H9 (cell line): ENCODE results near the gene GFRA1. TPM values are rescaled to one million over a fixed set of nuclear protein-coding genes. Genes with fewer than 3 reads are reported as not detected.

Experiments
- DNase-seq: peaks from one replicate; pipeline ENCODE4 v3.0.0-alpha.2; 2017
- H2AFZ ChIP-seq: one replicate; pipeline ENCODE4 v1.6.1; 2013; ENCODE audit warnings: mild to moderate bottlenecking, low read length, control low read depth, moderate library complexity
- H2AK5ac ChIP-seq: 2 replicates; pipeline ENCODE4 v1.6.1; 2013; ENCODE audit warnings: low read length, control low read depth, mixed read lengths; ENCODE audit not compliant: insufficient read length
- H2BK120ac ChIP-seq: one replicate; pipeline ENCODE4 v1.6.1; 2013; ENCODE audit warnings: low read depth, mild to moderate bottlenecking, low read length, control low read depth, inconsistent platforms; ENCODE audit not compliant: poor library complexity, severe bottlenecking
- H2BK12ac ChIP-seq: 2 replicates; pipeline ENCODE4 v1.6.1; 2013; ENCODE audit warnings: low read length, control low read depth, mixed read lengths, low read depth; ENCODE audit not compliant: insufficient read length
- H2BK15ac ChIP-seq: 2 replicates; pipeline ENCODE4 v1.6.1; 2013; ENCODE audit warnings: low read depth, low read length, control low read depth
- H2BK20ac ChIP-seq: one replicate; pipeline ENCODE4 v1.6.1; 2013; ENCODE audit warnings: low read depth, mild to moderate bottlenecking, low read length, control low read depth, inconsistent platforms; ENCODE audit not compliant: poor library complexity, severe bottlenecking
- H2BK5ac ChIP-seq: 2 replicates; pipeline ENCODE4 v1.6.1; 2013; ENCODE audit warnings: low read length, control low read depth, mixed read lengths; ENCODE audit not compliant: insufficient read length
- H3K14ac ChIP-seq: 2 replicates; pipeline ENCODE4 v1.6.1; 2013; ENCODE audit warnings: low read length, control low read depth; ENCODE audit not compliant: insufficient read depth
- H3K18ac ChIP-seq: 2 replicates; pipeline ENCODE4 v1.6.1; 2013; ENCODE audit warnings: low read depth, mild to moderate bottlenecking, mixed read lengths, low read length, control low read depth; ENCODE audit not compliant: insufficient read length
- H3K23ac ChIP-seq: 2 replicates; pipeline ENCODE4 v1.6.1; 2013; ENCODE audit warnings: low read length, control low read depth, mixed read lengths, low read depth; ENCODE audit not compliant: insufficient read length
- H3K23me2 ChIP-seq: 2 replicates; pipeline ENCODE4 v1.6.1; 2013; ENCODE audit warnings: low read depth, mild to moderate bottlenecking, mixed read lengths, low read length, control low read depth; ENCODE audit not compliant: insufficient read length, poor library complexity, severe bottlenecking
- H3K27ac ChIP-seq: 2 replicates; pipeline ENCODE4 v1.5.1; 2013; ENCODE audit warnings: low read length, control low read depth, mixed read lengths, low read depth; ENCODE audit not compliant: insufficient read length
- H3K27me3 ChIP-seq: 2 replicates; pipeline ENCODE4 v1.6.1; 2013; ENCODE audit warnings: low read length, control low read depth, inconsistent platforms; ENCODE audit not compliant: insufficient read depth
- H3K4ac ChIP-seq: 2 replicates; pipeline ENCODE4 v1.6.1; 2013; ENCODE audit warnings: low read depth, mild to moderate bottlenecking, control low read depth, inconsistent platforms, low read length, moderate library complexity
- H3K4me1 ChIP-seq: 2 replicates; pipeline ENCODE4 v1.6.1; 2013; ENCODE audit warnings: low read length, control low read depth, inconsistent platforms; ENCODE audit not compliant: insufficient read depth
- H3K4me2 ChIP-seq: 2 replicates; pipeline ENCODE4 v1.6.1; 2013; ENCODE audit warnings: low read length, control low read depth, mixed read lengths; ENCODE audit not compliant: insufficient read length, insufficient read depth
- H3K56ac ChIP-seq: 2 replicates; pipeline ENCODE4 v1.6.1; 2013; ENCODE audit warnings: low read depth, mild to moderate bottlenecking, mixed read lengths, low read length, control low read depth; ENCODE audit not compliant: insufficient read length
- H3K79me1 ChIP-seq: 2 replicates; pipeline ENCODE4 v1.6.1; 2013; ENCODE audit warnings: low read depth, mild to moderate bottlenecking, moderate library complexity, low read length, control low read depth, inconsistent platforms; ENCODE audit not compliant: insufficient read depth, poor library complexity, severe bottlenecking
- H3K79me2 ChIP-seq: 2 replicates; pipeline ENCODE4 v1.6.1; 2013; ENCODE audit warnings: low read length, control low read depth, inconsistent platforms; ENCODE audit not compliant: insufficient read depth
- H3K9ac ChIP-seq: 2 replicates; pipeline ENCODE4 v1.6.1; 2013; ENCODE audit warnings: low read length, control low read depth, mixed read lengths; ENCODE audit not compliant: insufficient read length; ENCODE audit errors: extremely low read depth
- H3K9me3 ChIP-seq: one replicate; pipeline ENCODE4 v1.6.1; 2013; ENCODE audit warnings: low read depth, low read length, inconsistent platforms; ENCODE audit not compliant: control insufficient read depth
- H3T11ph ChIP-seq: one replicate; pipeline ENCODE4 v1.6.1; 2013; ENCODE audit warnings: mild to moderate bottlenecking, low read length, control low read depth, inconsistent platforms
- H4K20me1 ChIP-seq: one replicate; pipeline ENCODE4 v1.6.1; 2013; ENCODE audit not compliant: control insufficient read depth, insufficient read length, insufficient read depth
- H4K5ac ChIP-seq: 2 replicates; pipeline ENCODE4 v1.6.1; 2013; ENCODE audit warnings: low read depth, mild to moderate bottlenecking, mixed read lengths, low read length, control low read depth; ENCODE audit not compliant: insufficient read length
- H4K8ac ChIP-seq: replicated peaks from 2 replicates; pipeline ENCODE4 v1.6.1; 2013; ENCODE audit warnings: low read length, control low read depth, mixed read lengths, low read depth; ENCODE audit not compliant: insufficient read length
- H4K91ac ChIP-seq: 2 replicates; pipeline ENCODE4 v1.6.1; 2013; ENCODE audit warnings: low read depth, mild to moderate bottlenecking, moderate library complexity, mixed read lengths, low read length, control low read depth; ENCODE audit not compliant: insufficient read length
- H3K27ac Mint-ChIP-seq, 3 experiments: 2 replicates in 2 of 3; 3 replicates in 1 of 3; pipeline ENCODE4 v1.8.0; 2020 to 2021; ENCODE audit warnings: mixed read lengths in 3 of 3, mild to moderate bottlenecking in 1 of 3, moderate library complexity in 1 of 3
- H3K27me3 Mint-ChIP-seq: 2 replicates; pipeline ENCODE4 v1.8.0; 2021; ENCODE audit warnings: low read depth, mild to moderate bottlenecking, moderate library complexity, mixed read lengths
- H3K36me3 Mint-ChIP-seq, 3 experiments: 2 replicates in 2 of 3; 3 replicates in 1 of 3; pipeline ENCODE4 v1.8.0; 2020 to 2021; ENCODE audit warnings: low read depth in 3 of 3, mixed read lengths in 3 of 3; ENCODE audit not compliant: insufficient read depth in 1 of 3
- H3K4me1 Mint-ChIP-seq, 2 experiments: 2 replicates each; pipeline ENCODE4 v1.8.0; 2020; ENCODE audit warnings: mixed read lengths in 2 of 2
- H3K4me3 Mint-ChIP-seq, 2 experiments: 2 replicates in 1 of 2; 3 replicates in 1 of 2; pipeline ENCODE4 v1.8.0; 2020 to 2021; ENCODE audit warnings: mild to moderate bottlenecking in 2 of 2, mixed read lengths in 2 of 2, moderate library complexity in 1 of 2
- H3K9me3 Mint-ChIP-seq, 2 experiments: 2 replicates in 1 of 2; 3 replicates in 1 of 2; pipeline ENCODE4 v1.8.0; 2020; ENCODE audit warnings: mild to moderate bottlenecking in 2 of 2, mixed read lengths in 2 of 2, moderate library complexity in 1 of 2
- WGBS: extraction: QIAGEN DNeasy Blood & Tissue Kit; methylation state at CpG from one replicate; pipeline ENCODE4 v1.1.7; 2013; ENCODE audit warnings: missing lambda C conversion rate, low lambda C conversion rate, mixed read lengths; ENCODE audit not compliant: insufficient read length; ENCODE audit errors: extremely low coverage; 5-methylcytosine and 5-hydroxymethylcytosine counted together
- total RNA-seq: library from RNA; stranded (reverse); gene quantifications from 2 replicates; pipeline ENCODE4 v1.2.1, GENCODE V29; 2021
- TF ChIP-seq, protein P1 (sequence below): fragments of 200-600 bp; sonication (generic); conservative IDR thresholded peaks from 3 replicates; pipeline ENCODE4 v1.8.0; 2021; ENCODE audit warnings: antibody characterized with exemption, mild to moderate bottlenecking

The GFRA1 gene
- total RNA-seq, 1 experiment from 2014 or later, result 0.24 TPM

DNA sequence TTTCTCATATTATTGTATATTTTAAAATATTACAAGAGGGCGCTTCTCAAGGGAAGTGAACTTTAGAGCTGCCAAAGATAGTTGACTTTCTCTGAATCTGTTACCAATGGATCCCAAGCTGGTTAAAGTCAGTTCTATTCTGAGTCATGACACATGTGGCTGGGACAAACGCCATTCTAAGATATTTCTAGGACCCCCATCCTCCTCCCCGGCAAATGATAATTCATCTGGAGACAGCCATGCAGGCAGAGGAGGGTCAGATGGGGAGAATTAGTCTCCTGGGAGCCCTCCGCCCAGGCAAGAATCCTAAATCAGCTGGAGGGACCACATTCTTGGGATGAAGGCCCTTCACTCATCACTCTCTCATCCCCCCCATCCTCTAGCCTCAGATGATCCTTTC, 187.7 kb downstream of the GFRA1 start:
- H3K56ac ChIP-seq, result no peak overlapping the region
- H4K20me1 ChIP-seq, result no peaks in the 10 kb centered on the region
- H2BK15ac ChIP-seq, result no peak overlapping the region
- H2BK12ac ChIP-seq, result no peak overlapping the region
- H3K23ac ChIP-seq, result no peak overlapping the region
- no peak overlapping the region for H4K8ac ChIP-seq
- H3K9me3 ChIP-seq, result no peaks in the 10 kb centered on the region
- no peaks in the 10 kb centered on the region for H3K36me3 Mint-ChIP-seq
- H3K14ac ChIP-seq, result no peak overlapping the region
- H3K9ac ChIP-seq, result no peak overlapping the region
- no peaks in the 10 kb centered on the region for H3K9me3 Mint-ChIP-seq
- H4K91ac ChIP-seq, result no peak overlapping the region
- H2AFZ ChIP-seq, result no peak overlapping the region
- no peak overlapping the region for H2BK20ac ChIP-seq
- no peaks in the 10 kb centered on the region for H3K4me1 ChIP-seq
- no peaks in the 10 kb centered on the region for H3K79me2 ChIP-seq
- H2AK5ac ChIP-seq, result no peak overlapping the region
- no peak overlapping the region for H3K27ac Mint-ChIP-seq
- no peak overlapping the region for H3K4me3 Mint-ChIP-seq
- H3K27me3 Mint-ChIP-seq, result no peaks in the 10 kb centered on the region; the same call in none of the 2 replicates
- no peak overlapping the region for H3K18ac ChIP-seq
- TF ChIP-seq, protein P1, sequence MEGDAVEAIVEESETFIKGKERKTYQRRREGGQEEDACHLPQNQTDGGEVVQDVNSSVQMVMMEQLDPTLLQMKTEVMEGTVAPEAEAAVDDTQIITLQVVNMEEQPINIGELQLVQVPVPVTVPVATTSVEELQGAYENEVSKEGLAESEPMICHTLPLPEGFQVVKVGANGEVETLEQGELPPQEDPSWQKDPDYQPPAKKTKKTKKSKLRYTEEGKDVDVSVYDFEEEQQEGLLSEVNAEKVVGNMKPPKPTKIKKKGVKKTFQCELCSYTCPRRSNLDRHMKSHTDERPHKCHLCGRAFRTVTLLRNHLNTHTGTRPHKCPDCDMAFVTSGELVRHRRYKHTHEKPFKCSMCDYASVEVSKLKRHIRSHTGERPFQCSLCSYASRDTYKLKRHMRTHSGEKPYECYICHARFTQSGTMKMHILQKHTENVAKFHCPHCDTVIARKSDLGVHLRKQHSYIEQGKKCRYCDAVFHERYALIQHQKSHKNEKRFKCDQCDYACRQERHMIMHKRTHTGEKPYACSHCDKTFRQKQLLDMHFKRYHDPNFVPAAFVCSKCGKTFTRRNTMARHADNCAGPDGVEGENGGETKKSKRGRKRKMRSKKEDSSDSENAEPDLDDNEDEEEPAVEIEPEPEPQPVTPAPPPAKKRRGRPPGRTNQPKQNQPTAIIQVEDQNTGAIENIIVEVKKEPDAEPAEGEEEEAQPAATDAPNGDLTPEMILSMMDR, result no peak
- no peak overlapping the region for H3K4ac ChIP-seq
- no peaks in the 10 kb centered on the region for H3K79me1 ChIP-seq
- H4K5ac ChIP-seq, result no peak overlapping the region
- no peak overlapping the region for H3T11ph ChIP-seq
- WGBS, result no CpG with 5 or more reads among the region's 4 CpGs
- H3K27me3 ChIP-seq, result no peaks in the 10 kb centered on the region
- H3K4me2 ChIP-seq, result no peak overlapping the region
- H3K4me1 Mint-ChIP-seq, result peaks cover 7% of the 10 kb centered on the region in 2 experiments; a peak in 3 of 4 replicates
- no peak overlapping the region for H2BK120ac ChIP-seq
- no peak overlapping the region for H2BK5ac ChIP-seq
- H3K27ac ChIP-seq, result no peak overlapping the region
- no peaks in the 10 kb centered on the region for H3K23me2 ChIP-seq
- no peak for DNase-seq
